ENCODE measurements around the gene FALEC.

FALEC gene

GRCh38 chr1:150511985-150512660 is 3.4 kb upstream of the FALEC start:
- no peak for DNase-seq (ENCODE audit: low read depth in 2 of 2)

- DNase-seq (ENCODE audit: low read depth in 2 of 2), result no peak
Observed at GRCh38 chr1:150512846-150513245, 2.7 kb upstream of the FALEC start.

GRCh38 chr1:150513351-150513791 is 2.2 kb upstream of the FALEC start:
- DNase-seq (ENCODE audit: low read depth in 2 of 2), result no peak

- DNase-seq (ENCODE audit: low read depth in 2 of 2), result no peak
Observed at GRCh38 chr1:150514260-150514659, 1.3 kb upstream of the FALEC start.

- DNase-seq (ENCODE audit: low read depth in 2 of 2), result no peak
Observed at GRCh38 chr1:150514913-150515327, 632 bp upstream of the FALEC start.

GRCh38 chr1:150516050-150516591 is 569 bp downstream of the FALEC start:
- no peak for DNase-seq (ENCODE audit: low read depth in 2 of 2)

GRCh38 chr1:150516616-150517015 is 1.1 kb downstream of the FALEC start:
- DNase-seq (ENCODE audit: low read depth in 2 of 2), result no peak

GRCh38 chr1:150521196-150521968 is 5.8 kb downstream of the FALEC start:
- DNase-seq (ENCODE audit: low read depth in 2 of 2), result no peak

GRCh38 chr1:150525348-150525747 is 9.8 kb downstream of the FALEC start:
- no peak for DNase-seq (ENCODE audit: low read depth in 2 of 2)

- no peak for DNase-seq (ENCODE audit: low read depth in 2 of 2)
Observed at GRCh38 chr1:150528196-150528595, 12.6 kb downstream of the FALEC start.

GRCh38 chr1:150529017-150529416 is 13.5 kb downstream of the FALEC start:
- peak in 1 of 2 experiments; percentile 34 for DNase-seq (ENCODE audit: low read depth in 2 of 2)

GRCh38 chr1:150530491-150531159 is 15.1 kb downstream of the FALEC start:
- no peak for DNase-seq (ENCODE audit: low read depth in 2 of 2)

GRCh38 chr1:150532860-150533259 is 17.3 kb downstream of the FALEC start:
- DNase-seq (ENCODE audit: low read depth in 2 of 2), result no peak

- DNase-seq (ENCODE audit: low read depth in 2 of 2), result no peak
Observed at GRCh38 chr1:150534002-150534401, 18.4 kb downstream of the FALEC start.

- DNase-seq (ENCODE audit: low read depth in 2 of 2), result no peak
Observed at GRCh38 chr1:150535511-150536287, 20.1 kb downstream of the FALEC start.

GRCh38 chr1:150536836-150537731 is 21.5 kb downstream of the FALEC start:
- DNase-seq (ENCODE audit: low read depth in 2 of 2), result no peak

- peak; percentile 51 to 52 for DNase-seq (ENCODE audit: low read depth in 2 of 2)
Observed at GRCh38 chr1:150537732-150538684, 22.5 kb downstream of the FALEC start.

- no peak for DNase-seq (ENCODE audit: low read depth in 2 of 2)
Observed at GRCh38 chr1:150543500-150544143, 28.1 kb downstream of the FALEC start.

- no peak for DNase-seq (ENCODE audit: low read depth in 2 of 2)
Observed at GRCh38 chr1:150544204-150544603, 28.7 kb downstream of the FALEC start.
